Central memory CD4-positive, alpha-beta T cell (primary cell): ENCODE results near the gene LRRC70.

Experiments
- DNase-seq: peaks from one replicate; pipeline ENCODE4 v3.0.0; 2022

Gene LRRC70

DNA sequence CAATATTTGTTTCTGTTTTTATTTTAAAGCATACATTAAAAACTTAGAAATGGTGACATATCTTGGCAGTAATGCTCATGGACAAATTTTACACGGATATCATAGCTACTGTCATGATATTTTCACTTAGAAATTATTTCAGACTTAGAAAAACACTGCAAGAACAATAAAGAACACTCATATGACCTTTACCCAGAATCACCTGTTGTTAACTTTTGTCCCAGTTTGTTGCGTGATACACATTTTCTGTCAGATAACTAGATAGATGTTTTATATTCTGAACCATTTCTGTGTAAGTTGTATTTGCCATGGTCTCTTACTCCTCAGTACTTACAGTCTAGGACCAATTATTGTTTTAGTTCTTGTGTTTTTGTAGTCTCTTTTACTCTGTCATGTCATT lies 3.6 kb upstream of the LRRC70 start:
- no peak for DNase-seq

DNA sequence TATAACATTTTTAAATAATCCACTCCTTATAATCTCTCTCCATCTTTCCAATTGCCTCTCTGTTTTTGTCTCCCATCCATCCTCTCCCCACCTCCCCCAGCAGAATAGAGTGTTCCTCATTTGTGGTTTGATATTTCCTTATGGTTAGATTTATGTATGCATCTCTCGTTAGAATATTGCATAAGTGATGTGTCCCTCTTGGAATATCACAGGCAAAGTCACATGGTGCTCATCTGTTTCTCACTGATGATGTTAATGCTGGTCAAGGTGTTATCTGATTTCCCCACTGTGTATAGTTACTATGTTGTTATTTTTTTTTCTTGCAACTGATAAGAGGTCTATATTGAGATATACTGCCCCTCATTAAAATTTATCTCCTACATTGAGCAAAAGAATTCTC lies 3.1 kb upstream of the LRRC70 start:
- DNase-seq = no peak

DNA sequence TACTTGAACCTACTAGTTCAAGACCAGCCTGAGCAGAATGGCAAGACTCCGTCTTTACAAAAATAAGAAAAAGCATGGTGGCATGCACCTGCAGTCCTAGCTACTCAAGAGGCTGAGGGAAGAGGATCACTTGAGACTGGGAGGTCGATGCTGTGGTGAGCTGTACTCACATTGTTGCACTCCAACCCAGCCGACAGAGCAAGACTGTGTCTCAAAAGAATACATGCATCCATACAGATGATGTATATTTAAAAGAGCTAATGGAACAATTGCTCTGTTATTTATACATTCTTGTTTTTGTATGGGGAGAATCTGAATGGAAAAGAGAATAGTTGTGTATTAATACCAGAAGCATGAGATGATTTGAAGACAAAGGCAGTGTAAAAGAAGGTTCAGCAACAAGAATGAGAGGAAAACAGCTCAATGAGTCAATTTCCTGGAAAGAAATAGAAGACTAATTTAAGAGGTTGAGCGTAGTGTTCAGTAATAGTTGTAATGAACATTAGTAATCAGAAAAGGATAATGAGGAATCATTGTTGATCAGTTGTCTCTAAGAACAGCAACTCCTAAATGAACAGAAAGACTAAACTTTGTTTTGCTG lies 1.9 kb upstream of the LRRC70 start:
- no peak for DNase-seq

DNA sequence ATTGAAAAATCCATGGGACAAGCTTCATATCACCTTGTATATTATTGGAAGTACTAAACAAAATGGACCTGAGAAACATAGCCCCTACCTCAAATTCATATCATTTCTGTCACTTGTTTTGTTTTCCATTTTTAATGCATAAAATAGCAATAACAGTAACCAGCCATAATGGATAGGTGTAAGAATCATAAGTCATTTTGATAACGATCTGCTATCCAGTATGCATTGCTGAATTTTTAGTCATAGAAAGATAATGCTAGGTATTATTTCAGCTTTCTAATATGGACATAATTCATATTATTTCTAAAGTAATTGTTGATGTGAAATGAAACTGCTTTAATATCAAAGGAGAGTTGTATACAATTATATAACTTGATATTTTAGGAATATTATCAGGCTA lies 1.1 kb upstream of the LRRC70 start:
- DNase-seq = no peak

DNA sequence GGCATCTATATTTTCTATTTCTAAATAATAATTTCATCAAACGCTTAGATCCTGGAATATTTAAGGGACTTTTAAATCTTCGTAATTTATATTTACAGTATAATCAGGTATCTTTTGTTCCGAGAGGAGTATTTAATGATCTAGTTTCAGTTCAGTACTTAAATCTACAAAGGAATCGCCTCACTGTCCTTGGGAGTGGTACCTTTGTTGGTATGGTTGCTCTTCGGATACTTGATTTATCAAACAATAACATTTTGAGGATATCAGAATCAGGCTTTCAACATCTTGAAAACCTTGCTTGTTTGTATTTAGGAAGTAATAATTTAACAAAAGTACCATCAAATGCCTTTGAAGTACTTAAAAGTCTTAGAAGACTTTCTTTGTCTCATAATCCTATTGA lies 1.1 kb downstream of the LRRC70 start:
- DNase-seq = no peak

DNA sequence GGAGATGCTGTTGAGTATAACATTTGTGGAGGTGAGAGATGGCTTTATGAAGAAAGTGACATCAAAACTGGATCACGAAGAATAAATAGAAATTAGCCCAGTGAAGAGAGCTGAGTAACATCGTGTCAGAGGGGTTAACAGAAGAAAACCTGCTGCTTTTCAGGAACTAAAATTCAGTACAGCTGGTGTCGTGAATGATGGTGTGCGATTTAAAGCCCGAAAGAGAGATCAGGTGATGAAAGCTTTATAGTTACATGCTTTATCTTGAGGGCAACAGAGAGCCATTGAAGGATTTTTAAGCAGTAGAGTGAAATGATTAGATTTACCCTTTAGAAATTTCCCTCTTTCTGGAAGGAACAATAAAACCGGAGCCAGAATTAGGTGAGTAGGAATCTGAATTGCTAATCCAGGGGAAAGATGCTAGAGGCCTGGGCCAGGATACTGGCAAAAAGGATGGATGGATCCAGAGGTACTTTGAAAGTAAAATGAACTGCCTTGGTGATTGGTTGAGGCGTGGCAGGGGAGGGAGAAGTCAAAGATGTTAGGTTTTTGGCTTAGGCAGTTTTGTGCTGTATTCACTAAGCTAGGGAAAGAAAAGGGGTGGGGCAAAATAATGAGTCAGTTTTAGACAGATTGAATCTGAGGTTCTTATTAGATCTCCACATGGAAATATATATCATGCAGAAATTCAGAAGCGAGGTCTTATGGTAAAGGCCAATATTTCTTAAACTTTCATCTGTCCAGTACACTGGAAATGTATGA lies 3.4 kb downstream of the LRRC70 start:
- no peak for DNase-seq

DNA sequence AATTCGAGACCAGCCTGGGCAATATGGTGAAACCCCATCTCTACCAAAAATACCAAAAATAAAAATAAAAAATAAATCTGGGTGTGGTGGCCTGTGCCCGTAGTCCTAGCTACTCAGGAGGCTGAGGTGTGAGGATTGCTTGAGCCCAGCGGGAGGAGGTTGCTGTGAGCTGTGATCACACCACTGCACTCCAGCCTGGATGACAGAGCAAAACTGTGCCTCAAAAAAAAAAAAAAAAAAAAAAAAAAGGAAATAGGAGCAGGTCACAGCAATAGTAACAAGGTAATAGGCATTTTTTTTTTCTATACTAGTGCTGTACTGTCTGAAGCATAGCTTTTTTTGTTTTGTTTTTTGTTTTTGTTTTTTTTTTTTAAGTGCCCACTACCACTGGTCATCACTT lies 5.8 kb downstream of the LRRC70 start:
- no peak for DNase-seq

DNA sequence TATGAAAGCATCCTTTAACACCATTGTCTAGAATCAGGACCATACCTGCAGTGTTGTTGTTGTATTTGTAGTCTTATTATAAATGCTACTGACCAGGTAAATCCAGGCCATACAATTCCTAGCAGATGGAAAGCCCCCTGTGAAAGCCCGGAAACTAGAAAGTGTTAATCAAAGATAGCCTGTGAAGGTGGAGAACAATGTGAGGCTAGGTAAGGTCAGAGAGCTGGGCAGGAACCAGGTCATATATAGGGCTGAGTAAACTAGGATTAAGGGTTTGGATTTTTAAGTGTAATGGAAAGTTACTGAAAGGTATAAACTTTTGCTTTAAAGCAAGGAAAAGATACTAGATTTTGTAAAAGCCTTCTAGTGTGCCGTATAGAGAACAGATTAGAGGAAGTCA lies 6.7 kb downstream of the LRRC70 start:
- no peak for DNase-seq

DNA sequence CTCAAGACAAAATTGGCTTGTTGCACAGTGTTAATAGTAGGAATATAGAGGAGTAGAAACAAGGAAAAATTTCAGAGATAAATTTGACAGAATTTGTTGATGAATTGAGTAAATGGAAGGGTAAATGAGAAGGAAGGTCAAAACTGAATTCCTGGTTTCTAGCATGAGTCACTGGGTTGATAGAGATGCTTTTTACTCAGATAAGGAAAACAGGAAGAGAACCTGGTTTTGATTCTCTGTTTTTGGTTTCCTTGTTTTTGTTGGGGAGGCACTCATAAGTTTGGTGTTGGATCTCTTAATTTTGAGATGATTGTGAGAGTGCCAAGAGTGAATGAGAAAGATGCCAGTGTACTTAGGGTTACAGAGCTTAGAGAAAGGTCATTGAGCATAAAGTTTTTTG lies 7.1 kb downstream of the LRRC70 start:
- DNase-seq = no peak

DNA sequence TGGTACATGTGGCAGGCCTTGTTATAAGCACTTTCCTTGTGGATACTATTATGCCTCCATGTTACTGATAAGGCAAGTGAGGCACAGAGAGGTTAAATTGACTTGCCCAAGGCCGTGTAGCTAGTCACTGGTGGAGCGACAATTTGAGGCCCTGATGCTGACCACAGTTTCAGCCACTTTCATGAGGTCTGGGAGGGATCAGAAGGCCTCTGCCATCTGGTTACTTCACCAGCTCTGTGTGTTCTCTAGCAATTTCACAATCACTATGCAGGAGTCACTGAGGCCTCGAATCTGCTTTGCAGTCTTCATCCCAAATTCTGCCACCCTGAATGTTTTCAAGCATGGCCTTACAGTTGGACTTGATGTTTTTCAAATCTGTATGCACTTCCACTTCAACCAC lies 9.1 kb downstream of the LRRC70 start:
- DNase-seq = no peak

DNA sequence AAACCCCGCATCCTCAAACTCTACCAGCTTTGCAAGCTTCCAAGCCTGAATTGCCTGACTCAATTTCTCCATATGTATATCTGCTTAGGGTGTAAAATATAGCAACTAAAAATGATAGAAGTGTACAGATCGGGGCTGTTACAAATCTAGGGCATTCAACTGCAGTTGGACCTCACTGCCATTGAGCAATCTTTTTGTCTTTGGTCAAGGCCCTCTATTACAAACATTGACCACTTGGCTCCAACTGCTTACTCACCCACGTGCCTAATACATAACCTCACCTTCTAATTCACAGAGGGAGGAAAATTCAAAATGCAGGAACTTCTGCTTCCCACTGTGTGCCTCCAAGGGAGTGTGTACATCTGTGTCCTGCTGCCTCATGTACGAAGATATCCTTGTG lies 10.0 kb downstream of the LRRC70 start:
- no peak for DNase-seq

DNA sequence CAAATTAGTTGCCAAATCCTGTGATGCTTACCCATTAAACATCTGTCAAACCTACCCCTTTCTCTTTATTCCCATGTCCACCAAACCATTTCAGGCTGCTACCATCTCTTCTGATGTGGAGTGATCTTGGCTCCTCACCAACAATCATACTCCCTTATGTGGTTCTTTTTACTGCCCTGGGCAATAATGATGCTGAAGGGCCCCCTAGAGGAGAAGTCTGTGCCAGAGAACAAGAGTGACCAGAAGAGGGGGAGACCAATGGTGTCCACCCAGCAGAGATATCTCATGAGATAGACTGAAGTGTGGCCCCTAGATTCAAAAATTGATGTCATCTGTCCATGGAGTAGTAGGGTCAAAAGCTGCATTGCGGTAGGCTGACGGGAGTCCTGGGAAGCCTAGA lies 10.9 kb downstream of the LRRC70 start:
- no peak for DNase-seq

DNA sequence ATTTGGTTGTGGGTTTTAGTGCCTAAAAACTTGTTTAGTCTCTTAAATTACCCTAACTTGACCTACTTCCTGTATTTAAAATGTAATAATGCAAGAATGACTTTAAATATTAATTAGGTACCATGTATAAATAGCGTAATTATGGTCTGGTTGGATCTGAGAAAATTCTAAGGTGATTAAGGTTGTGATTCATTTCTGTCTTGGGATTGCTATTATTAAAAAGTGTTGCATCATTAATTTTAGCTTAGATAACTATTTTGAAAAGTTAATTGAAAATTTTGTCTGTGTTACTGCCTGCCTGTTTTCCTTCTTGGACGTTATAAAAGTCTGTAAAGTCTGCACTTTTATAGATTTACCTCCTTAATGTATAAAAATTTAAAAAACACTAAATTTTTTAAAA lies 11.8 kb downstream of the LRRC70 start:
- no peak for DNase-seq

DNA sequence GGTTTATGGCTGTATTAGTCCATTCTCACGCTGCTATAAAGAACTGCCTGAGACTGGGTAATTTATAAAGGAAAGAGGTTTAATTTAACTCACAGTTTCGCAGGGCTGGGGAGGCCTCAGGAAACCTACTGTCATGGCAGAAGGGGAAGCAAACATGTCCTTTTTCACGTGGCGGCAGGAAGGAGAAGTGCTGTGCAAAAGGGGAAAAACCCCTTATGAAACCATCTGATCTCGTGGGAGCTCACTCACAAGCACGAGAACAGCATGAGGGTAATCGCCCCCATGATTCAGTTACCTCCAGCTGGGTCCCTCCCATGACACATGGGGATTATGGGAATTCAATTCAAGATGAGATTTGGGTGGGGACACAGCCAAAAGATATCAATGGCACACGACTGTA lies 13.9 kb downstream of the LRRC70 start:
- no peak for DNase-seq

DNA sequence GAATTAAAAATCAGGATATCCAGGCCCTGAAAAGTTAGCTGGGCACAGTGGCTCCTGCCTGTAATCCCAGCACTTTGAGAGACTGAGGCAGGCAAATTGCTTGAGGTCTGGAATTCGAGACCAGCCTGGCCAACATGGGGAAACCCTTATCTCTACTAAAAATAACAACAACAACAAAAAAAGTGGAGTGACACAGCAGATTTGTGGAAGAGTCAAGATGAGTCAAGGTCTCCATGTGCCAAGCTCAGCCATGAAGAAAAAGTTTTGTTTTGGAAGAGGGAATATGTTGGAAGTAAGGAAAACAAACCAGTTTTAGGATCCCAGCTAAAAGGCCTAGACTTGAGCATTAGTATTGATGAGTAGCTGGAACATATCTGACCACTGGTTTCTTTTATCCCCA lies 14.7 kb downstream of the LRRC70 start:
- DNase-seq = no peak

DNA sequence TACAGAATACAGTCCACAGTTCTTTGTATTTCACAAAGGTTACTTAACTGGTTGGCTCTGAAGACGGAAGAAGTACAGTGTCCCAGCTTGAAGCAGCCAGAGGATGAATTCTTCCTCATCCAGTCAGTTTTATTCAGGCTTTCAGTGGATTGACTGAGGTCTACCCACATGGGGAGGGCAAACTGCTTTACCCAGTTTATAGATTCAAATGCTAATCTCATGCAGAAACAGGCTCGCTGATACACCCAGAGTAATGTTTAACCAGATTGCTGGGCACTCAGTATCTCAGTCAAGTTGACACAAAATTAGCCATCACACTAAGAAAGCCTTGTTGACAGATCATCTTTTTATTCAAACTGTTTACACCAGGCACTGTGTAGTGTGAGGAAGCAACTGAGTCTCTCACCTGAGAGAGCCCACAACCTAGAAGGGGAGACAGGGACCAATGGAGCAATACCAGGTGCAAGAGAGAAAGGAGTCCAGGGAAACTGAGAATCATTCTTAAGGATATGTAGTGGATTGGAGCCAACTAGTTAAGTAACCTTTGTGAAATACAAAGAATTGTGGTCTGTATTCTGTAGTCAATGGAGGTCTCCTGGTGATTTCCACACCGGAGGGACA lies 15.9 kb downstream of the LRRC70 start:
- no peak for DNase-seq

DNA sequence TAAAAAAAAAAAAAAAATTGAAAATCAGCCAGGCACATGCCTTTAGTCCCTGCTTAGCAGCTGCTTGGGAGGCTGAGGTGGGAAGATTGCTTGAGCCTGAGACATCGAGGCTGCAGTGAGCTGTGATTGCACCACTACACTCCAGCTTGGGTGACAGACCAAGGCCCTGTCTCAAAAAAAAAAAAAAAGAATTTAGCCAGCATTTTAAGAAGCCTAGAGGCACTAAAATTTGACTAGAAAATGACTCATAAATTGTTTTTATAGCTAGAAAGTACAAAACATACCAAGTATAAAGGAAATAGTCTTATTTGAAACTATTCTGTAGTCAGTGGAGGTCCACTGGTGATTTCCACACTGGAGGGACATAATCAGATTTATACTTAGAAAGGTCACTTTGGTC lies 17.5 kb downstream of the LRRC70 start:
- DNase-seq = no peak

DNA sequence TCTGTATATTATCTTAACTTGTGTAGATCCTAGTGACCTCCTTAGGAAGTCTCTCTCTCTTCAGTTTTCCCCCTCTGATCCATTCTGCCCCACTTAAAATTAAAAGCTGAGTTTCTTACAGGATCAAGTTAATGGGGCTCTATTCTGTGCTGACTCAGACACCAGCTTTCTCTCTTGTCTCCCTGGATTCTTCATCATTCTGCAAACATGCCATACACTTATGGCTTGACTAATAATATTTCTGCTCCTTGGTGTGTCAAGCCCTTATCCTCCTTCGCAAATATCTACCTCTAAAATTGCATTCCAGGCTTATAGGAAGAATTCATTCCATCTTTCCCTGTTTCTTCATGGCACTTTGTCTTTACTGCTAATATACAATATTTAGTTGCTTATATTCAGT lies 18.1 kb downstream of the LRRC70 start:
- no peak for DNase-seq

DNA sequence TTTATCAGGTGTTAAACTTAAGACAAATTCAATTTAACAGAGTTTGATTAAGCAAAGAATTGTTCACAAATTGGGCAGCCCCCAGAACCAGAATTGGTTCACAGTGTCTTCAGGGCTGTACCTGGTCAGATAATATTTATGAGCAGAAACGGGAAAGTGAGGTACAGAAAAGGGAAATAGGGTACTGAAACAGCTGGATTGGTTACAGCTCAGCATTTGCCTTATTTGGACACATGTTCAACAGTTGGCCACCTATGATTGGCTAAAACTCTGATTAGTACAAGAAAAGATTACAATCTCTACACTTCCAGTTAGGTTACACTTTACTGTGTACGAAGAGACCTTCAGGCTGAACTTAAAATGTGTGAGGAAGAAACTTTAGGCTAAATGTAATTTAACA lies 18.7 kb downstream of the LRRC70 start:
- DNase-seq = no peak

DNA sequence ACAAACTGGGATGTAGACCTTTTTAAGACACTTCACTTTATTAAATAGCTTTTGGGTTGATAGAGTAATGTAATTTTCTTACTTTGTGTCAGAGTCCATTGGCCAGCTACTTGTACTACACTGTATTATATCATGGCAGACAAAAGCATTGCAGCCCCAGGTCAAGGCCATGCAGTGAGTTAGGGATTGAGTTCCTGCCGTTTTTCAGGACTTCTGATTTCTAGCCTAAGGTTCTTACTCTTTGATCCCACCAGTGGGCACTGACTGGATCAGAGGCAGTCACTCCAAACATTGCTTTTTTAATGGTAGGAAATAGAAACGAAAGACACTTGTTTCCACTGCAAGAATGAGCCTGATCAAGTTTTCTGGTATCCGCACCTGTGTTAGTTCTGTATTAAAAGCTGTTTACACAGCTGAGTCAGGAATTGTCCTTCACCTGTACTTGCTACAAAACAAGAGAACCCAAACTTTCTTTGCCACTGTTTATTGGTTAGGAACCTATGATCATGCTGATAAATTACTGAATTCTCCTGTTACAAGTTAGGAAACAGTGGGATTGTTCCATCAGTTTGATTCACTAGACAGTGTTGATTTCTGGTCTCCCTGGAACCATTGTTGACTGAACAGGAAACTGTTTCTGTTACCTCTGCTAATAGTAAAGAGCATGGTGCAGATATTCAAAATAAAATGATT lies 22.1 kb downstream of the LRRC70 start:
- no peak for DNase-seq

DNA sequence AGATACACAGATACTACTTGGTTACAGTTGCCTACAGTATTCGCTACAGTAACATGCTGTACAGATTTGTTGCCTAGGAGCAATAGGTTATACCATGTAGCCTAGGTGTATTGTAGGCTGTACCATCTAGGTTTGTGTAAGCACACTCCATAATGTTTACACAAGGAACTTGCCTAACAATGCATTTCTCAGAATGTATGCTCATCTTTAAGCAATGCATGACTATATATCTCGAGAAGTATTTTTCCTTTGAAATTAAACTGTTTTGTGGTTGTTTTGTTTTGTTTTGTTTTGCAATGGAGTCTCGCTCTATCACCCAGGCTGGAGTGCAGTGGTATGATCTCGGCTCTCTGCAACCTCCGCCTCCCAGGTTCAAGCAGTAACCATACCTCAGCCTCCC lies 25.3 kb downstream of the LRRC70 start:
- DNase-seq = no peak

DNA sequence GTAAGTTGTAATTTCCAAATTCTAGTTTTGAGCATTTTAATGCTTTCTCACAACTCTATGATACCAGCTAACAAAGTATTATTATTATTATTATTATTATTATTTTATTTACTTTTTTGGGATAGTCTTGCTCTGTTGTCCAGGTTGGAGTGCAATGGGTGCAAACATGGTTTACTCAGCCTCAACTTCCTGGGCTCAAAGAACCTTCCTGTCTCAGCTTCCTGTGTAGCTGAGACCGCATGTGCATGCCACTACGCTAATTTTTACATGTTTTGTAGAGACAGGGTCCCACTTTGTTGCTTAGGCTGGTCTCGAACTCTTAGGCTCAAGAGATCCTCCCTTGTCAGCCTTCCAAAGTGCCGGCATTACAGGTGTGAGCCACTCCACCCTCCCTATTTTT lies 27.0 kb downstream of the LRRC70 start:
- no peak for DNase-seq

DNA sequence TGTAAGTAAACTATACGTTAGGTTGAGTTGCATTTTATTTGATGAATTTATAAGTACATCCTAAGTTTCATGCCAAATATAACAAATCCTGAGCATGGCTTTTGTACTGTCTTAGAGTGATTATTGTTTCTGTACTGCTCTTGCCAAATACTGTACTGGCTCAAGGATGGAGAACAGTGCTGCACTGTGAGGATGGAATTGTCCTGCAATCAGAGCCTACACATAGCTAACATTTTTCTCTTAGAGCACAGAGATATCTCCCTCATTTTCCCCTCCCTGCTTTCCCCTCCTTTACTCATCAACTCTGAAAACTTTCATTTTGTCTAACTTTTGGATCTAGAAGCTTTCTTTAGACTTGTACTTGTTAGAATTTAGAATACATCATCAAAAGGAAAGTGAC lies 28.3 kb downstream of the LRRC70 start:
- no peak for DNase-seq

DNA sequence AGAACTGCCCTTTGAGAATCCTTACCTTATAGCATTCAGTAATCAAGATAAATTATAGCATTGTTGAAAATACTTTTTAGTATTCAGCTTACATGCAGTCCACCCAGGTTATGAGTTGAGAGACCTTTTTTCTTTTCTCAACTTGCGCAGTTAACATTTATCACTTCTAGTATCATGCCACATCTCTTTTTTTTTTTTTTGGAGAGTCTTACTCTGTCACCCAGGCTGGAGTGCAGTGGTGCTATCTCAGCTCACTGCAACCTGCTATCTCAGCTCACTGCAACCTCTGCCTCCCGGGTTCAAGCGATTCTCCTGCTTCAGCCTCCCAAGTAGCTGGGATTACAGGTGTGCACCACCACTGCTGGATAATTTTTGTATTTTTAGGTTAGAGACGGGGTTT lies 29.0 kb downstream of the LRRC70 start:
- no peak for DNase-seq
